K562 (cell line): ENCODE data around the gene MAP4K5. TPM values are rescaled to one million over a fixed set of nuclear protein-coding genes. Genes with fewer than 3 reads are reported as not detected.

Source experiments
- ATAC-seq: fragments of 200-7000 bp; cut with Tn5 transposase; 3 replicates; pipeline ENCODE4 v1.9.1; 2020; ENCODE audit warnings: moderate library complexity
- BruUV-seq: library from RNA; stranded (reverse); fragments of 400-500 nt; replicated peaks from 2 replicates; lab custom pipeline; 2021; lab: Mats Ljungman, UMichigan
- CTCF ChIA-PET: fragments of 300-600 bp; formaldehyde crosslinking; extraction: SDS; loops from one replicate; lab custom pipeline; 2021; ENCODE audit warnings: low intra/inter-chr PET ratio; lab: Yijun Ruan, JAX
- POLR2A ChIA-PET: fragments of 300-600, 350-650 bp; sonication (Branson Sonifier 250); formaldehyde crosslinking; extraction: SDS; loops from one replicate; lab custom pipeline; 2021; ENCODE audit warnings: antibody characterized with exemption, inconsistent platforms; lab: Yijun Ruan, JAX
- DNase-seq, 4 experiments: peaks; one replicate each; pipeline versions ENCODE4 v3.0.0 to v3.0.0-alpha.2; 2011 to 2018; ENCODE audit warnings: low spot score in 3 of 4, mixed read lengths in 3 of 4; ENCODE audit errors: extremely low read depth in 1 of 4
- FAIRE-seq: peaks from 2 replicates; lab custom pipeline; 2011; peaks lifted over from hg19 to GRCh38; lab: Jason Lieb, UNC
- H2AFZ ChIP-seq: 2 replicates; pipeline ENCODE4 v1.6.0; 2011; ENCODE audit warnings: low read depth, low read length, control low read depth, inconsistent platforms
- H3K27ac ChIP-seq: fragments of 200-600 bp; 3 replicates; pipeline ENCODE4 v1.8.0; 2011; ENCODE audit warnings: low read depth, mild to moderate bottlenecking, control low read depth, inconsistent platforms, low read length, moderate library complexity, mixed read lengths; ENCODE audit errors: extremely low read depth
- H3K27me3 ChIP-seq, 2 experiments: fragments of 300-600 bp in 1 of 2; 2 replicates in 1 of 2; 3 replicates in 1 of 2; pipeline versions ENCODE4 v1.6.0 to v1.8.0; 2011; ENCODE audit warnings: inconsistent platforms in 2 of 2, low read length in 2 of 2, mild to moderate bottlenecking in 1 of 2, mixed read lengths in 1 of 2, moderate library complexity in 1 of 2; ENCODE audit not compliant: control insufficient read depth in 2 of 2, insufficient read depth in 2 of 2
- H3K36me3 ChIP-seq: fragments of 300-600 bp; 3 replicates; pipeline ENCODE4 v1.8.0; 2011; ENCODE audit warnings: mild to moderate bottlenecking, low read length, inconsistent platforms; ENCODE audit not compliant: control insufficient read depth, insufficient read depth
- H3K4me1 ChIP-seq, 2 experiments: fragments of 200-600 bp in 1 of 2; replicated peaks in 1 of 2; 2 replicates in 1 of 2; 3 replicates in 1 of 2; pipeline versions ENCODE4 v1.5.1 to v1.8.0; 2011; ENCODE audit warnings: inconsistent platforms in 2 of 2, low read length in 2 of 2, mild to moderate bottlenecking in 1 of 2, mixed read lengths in 1 of 2, moderate library complexity in 1 of 2; ENCODE audit not compliant: control insufficient read depth in 2 of 2, insufficient read depth in 2 of 2
- H3K4me2 ChIP-seq: 2 replicates; pipeline ENCODE4 v1.6.1; 2011; ENCODE audit warnings: low read length, control low read depth, inconsistent platforms, mixed read lengths; ENCODE audit not compliant: insufficient read depth
- H3K4me3 ChIP-seq: fragments of 200-600 bp; sonication (generic), shearing (Covaris generic); 2 replicates; pipeline ENCODE4 v1.5.1; 2016; ENCODE audit warnings: control low read depth, inconsistent platforms
- H3K79me2 ChIP-seq: fragments of 200-600 bp; 3 replicates; pipeline ENCODE4 v1.8.0; 2011; ENCODE audit warnings: low read length, inconsistent platforms; ENCODE audit not compliant: control insufficient read depth, insufficient read depth
- H3K9ac ChIP-seq, 2 experiments: 2 replicates each; pipeline versions ENCODE4 v1.6.0 to v1.6.1; 2011; ENCODE audit warnings: low read depth in 2 of 2, low read length in 2 of 2, control low read depth in 1 of 2, inconsistent platforms in 1 of 2, mild to moderate bottlenecking in 1 of 2, mixed read lengths in 1 of 2; ENCODE audit not compliant: insufficient read depth in 1 of 2
- H3K9me1 ChIP-seq: one replicate; pipeline ENCODE4 v1.6.0; 2011; ENCODE audit warnings: inconsistent platforms, mild to moderate bottlenecking, low read length, moderate library complexity; ENCODE audit not compliant: control insufficient read depth, insufficient read depth
- H3K9me3 ChIP-seq: replicated peaks from 2 replicates; pipeline ENCODE4 v1.5.1; 2011; ENCODE audit warnings: low read depth, low read length, inconsistent platforms; ENCODE audit not compliant: control insufficient read depth, insufficient read depth
- H4K20me1 ChIP-seq: replicated peaks from 2 replicates; pipeline ENCODE4 v1.6.1; 2011; ENCODE audit warnings: low read length, inconsistent platforms, mixed read lengths; ENCODE audit not compliant: control insufficient read depth, insufficient read depth
- BMI1 ChIP-seq: fragments of 150-350 bp; IDR thresholded peaks from 2 replicates; pipeline ENCODE4 v1.6.1; 2014; ENCODE audit warnings: low read length
- DLX4 ChIP-seq: fragments of 250-450 bp; sonication (Bioruptor Pico); IDR thresholded peaks from 2 replicates; pipeline ENCODE4 v1.6.1; 2021; ENCODE audit warnings: mild to moderate bottlenecking
- FUS ChIP-seq: fragments of 200-400 bp; formaldehyde crosslinking; optimal IDR thresholded peaks from 2 replicates; pipeline ENCODE3; 2017; ENCODE audit warnings: low read depth, low read length
- HNRNPK ChIP-seq: fragments of 200-400 bp; formaldehyde crosslinking; IDR thresholded peaks from one replicate; pipeline ENCODE4 v1.6.1; 2018; ENCODE audit warnings: mild to moderate bottlenecking, low read depth, low read length; ENCODE audit not compliant: poor library complexity, severe bottlenecking
- HNRNPLL ChIP-seq: fragments of 200-400 bp; formaldehyde crosslinking; IDR thresholded peaks from 2 replicates; pipeline ENCODE4 v1.6.1; 2017; ENCODE audit warnings: low read length, low read depth, mild to moderate bottlenecking; ENCODE audit not compliant: poor library complexity, severe bottlenecking
- IFI16 ChIP-seq: fragments of 250-450 bp; sonication (Bioruptor Pico); IDR thresholded peaks from 2 replicates; pipeline ENCODE4 v2.1.2; 2022; ENCODE audit warnings: mild to moderate bottlenecking, inconsistent platforms
- NR1H2 ChIP-seq: sonication (generic); formaldehyde crosslinking; IDR thresholded peaks from 2 replicates; pipeline ENCODE4 v1.4.0; 2020; ENCODE audit warnings: mild to moderate bottlenecking, missing genetic modification reagents
- PKNOX1 ChIP-seq: fragments of 450-650 bp; IDR thresholded peaks from 2 replicates; pipeline ENCODE4 v1.6.1; 2016
- RUNX1 ChIP-seq: sonication (generic); IDR thresholded peaks from 2 replicates; pipeline ENCODE4 v1.6.1; 2016; ENCODE audit warnings: antibody characterized with exemption, low read depth
- SNIP1 ChIP-seq: fragments of 450-650 bp; IDR thresholded peaks from 2 replicates; pipeline ENCODE4 v1.7.1; 2017; ENCODE audit warnings: low read depth, mild to moderate bottlenecking
- SRSF1 ChIP-seq: fragments of 200-400 bp; formaldehyde crosslinking; IDR thresholded peaks from 2 replicates; pipeline ENCODE4 v1.6.1; 2017; ENCODE audit warnings: mild to moderate bottlenecking, low read depth, low read length, moderate library complexity
- TRIM28 ChIP-seq: fragments of 450-650 bp; IDR thresholded peaks from 2 replicates; pipeline ENCODE4 v1.6.1; 2017
- ZBTB49 ChIP-seq: sonication (generic); formaldehyde crosslinking; IDR thresholded peaks from 2 replicates; pipeline ENCODE4 v1.8.0; 2022; ENCODE audit warnings: missing genetic modification reagents, mild to moderate bottlenecking, borderline replicate concordance
- ZNF133 ChIP-seq: fragments of 250-450 bp; sonication (Bioruptor Pico); IDR thresholded peaks from 2 replicates; pipeline ENCODE4 v1.4.0; 2020; ENCODE audit warnings: mild to moderate bottlenecking
- ZNF583 ChIP-seq: fragments of 250-450 bp; sonication (Bioruptor Pico); IDR thresholded peaks from 2 replicates; pipeline ENCODE4 v1.4.0; 2020
- ZNF592 ChIP-seq: fragments of 450-650 bp; IDR thresholded peaks from 2 replicates; pipeline ENCODE4 v1.6.1; 2017; ENCODE audit warnings: antibody characterized with exemption, mild to moderate bottlenecking
- ZNF778 ChIP-seq: fragments of 450-650 bp; formaldehyde crosslinking; IDR thresholded peaks from 2 replicates; pipeline ENCODE4 v1.4.0; 2020; ENCODE audit warnings: mild to moderate bottlenecking, moderate library complexity
- WGBS: fragments of 100-300 bp; shearing (Covaris generic); methylation state at CpG from one replicate; pipeline ENCODE4 v1.1.6; 2016; ENCODE audit warnings: low coverage, mixed read lengths; ENCODE audit not compliant: insufficient coverage; ENCODE audit errors: missing lambda C conversion rate; 5-methylcytosine and 5-hydroxymethylcytosine counted together
- in situ Hi-C: fragments of 300-500 bp; cut with MboI; formaldehyde crosslinking; loops from 4 replicates; pipeline ENCODE4 v1.15.0; 2018; ENCODE audit warnings: inconsistent platforms, mixed read lengths
- intact Hi-C: fragments of 100-400 bp; cut with micrococcal nuclease; formaldehyde crosslinking; loops from 2 replicates; pipeline ENCODE4 v1.14.2; 2022
- polyA plus RNA-seq, 8 experiments: library from polyadenylated mRNA; depleted of rRNA in 4 of 8; stranded (reverse) in 5 of 8; unstranded in 3 of 8; fragments of >200 nt; fragmentation: Nextera tagmentation in 2 of 8; fragmentation: Illumina TruSeq in 1 of 8; extraction: Ambion mirVana in 2 of 8; extraction: Trizol in 1 of 8; gene quantifications; 2 replicates each; pipeline versions ENCODE4 v1.2.1 to v1.2.3, GENCODE V29; 2011 to 2014; ENCODE audit warnings: inconsistent platforms in 1 of 8, missing spikeins in 1 of 8
- total RNA-seq, 7 experiments: library from RNA; depleted of rRNA in 6 of 7; stranded (reverse); fragments of >200 nt in 6 of 7; fragmentation: Illumina TruSeq in 2 of 7; extraction: Trizol in 2 of 7; gene quantifications; 2 replicates each; pipeline versions ENCODE4 v1.2.1 to v1.2.3, GENCODE V29; 2011 to 2021; ENCODE audit warnings: low replicate concordance in 1 of 7

The MAP4K5 gene
- total and polyA plus RNA-seq, 9 of the 15 experiments (the other 6 are each of a cell fraction or from before 2014, with no cell fraction given), result 5.9 to 29.4 (median 18.0) TPM

GRCh38 chr14:50512463-50512862 lies 19.9 kb downstream of the MAP4K5 start:
- intact Hi-C loops (no loop called here), in situ Hi-C loops (no loop called here)
- no peaks in the 10 kb centered on the region for H3K4me1 ChIP-seq
- CTCF ChIA-PET, result interaction anchor here (0.6 kb wide), 1 partner anchor 33 kb away, joined by 3 read pairs; no protein-coding TSS in a partner anchor
- H3K9me3 ChIP-seq, result no peaks in the 10 kb centered on the region
- peaks cover 65% of the 10 kb centered on the region for H3K79me2 ChIP-seq
- DNase-seq, result no peak
- no peak overlapping the region for H3K4me2 ChIP-seq
- ATAC-seq, result no peak
- no peaks in the 10 kb centered on the region for H3K9me1 ChIP-seq
- H3K27me3 ChIP-seq, result no peaks in the 10 kb centered on the region
- POLR2A ChIA-PET, result no interaction called here
- H4K20me1 ChIP-seq, result no peaks in the 10 kb centered on the region; the same call in 1 of the 2 replicates
- H3K36me3 ChIP-seq, result no peaks in the 10 kb centered on the region
- WGBS, result 98% methylated on average over 4 of the region's 4 CpGs
- H3K4me3 ChIP-seq, result no peak overlapping the region
- H3K9ac ChIP-seq, result no peak overlapping the region
- BruUV-seq, result no TSS peak
- H3K27ac ChIP-seq, result no peak overlapping the region
- no peak for FAIRE-seq
- H2AFZ ChIP-seq, result no peak overlapping the region
- TF ChIP-seq ZNF592 (no peak), HNRNPLL (no peak), ZBTB49 (CRISPR knock-in tag) (no peak), ZNF778 (no peak), RUNX1 (no peak), ZNF133 (no peak), PKNOX1 (no peak), NR1H2 (CRISPR knock-in tag) (no peak), FUS (no peak), BMI1 (no peak), TRIM28 (no peak), ZNF583 (CRISPR knock-in tag) (no peak), IFI16 (no peak), SNIP1 (no peak), SRSF1 (no peak), DLX4 (CRISPR knock-in tag) (no peak), HNRNPK (no peak)
